ENCODE measurements around the gene LGR5. TPM values are rescaled to one million over a fixed set of nuclear protein-coding genes. Genes with fewer than 3 reads are reported as not detected.
A peak's percentile ranks its signal among the peaks of the same experiment; 100 is the strongest.

LGR5 gene
- total and polyA plus RNA-seq, 2 of the 8 experiments (the other 6 are each of a cell fraction or from before 2014, with no cell fraction given): 0.08 to 0.19 TPM

- TF ChIP-seq EGR1 (IDR thresholded peaks at IDR 0.05; ENCODE audit: borderline replicate concordance, low read depth, low read length) (no peak), SUZ12 (IDR thresholded peaks at IDR 0.05; ENCODE audit: low read length) (peak; percentile 89)
- TF ChIP-seq, protein P1, sequence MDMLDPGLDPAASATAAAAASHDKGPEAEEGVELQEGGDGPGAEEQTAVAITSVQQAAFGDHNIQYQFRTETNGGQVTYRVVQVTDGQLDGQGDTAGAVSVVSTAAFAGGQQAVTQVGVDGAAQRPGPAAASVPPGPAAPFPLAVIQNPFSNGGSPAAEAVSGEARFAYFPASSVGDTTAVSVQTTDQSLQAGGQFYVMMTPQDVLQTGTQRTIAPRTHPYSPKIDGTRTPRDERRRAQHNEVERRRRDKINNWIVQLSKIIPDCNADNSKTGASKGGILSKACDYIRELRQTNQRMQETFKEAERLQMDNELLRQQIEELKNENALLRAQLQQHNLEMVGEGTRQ (IDR thresholded peaks at IDR 0.05; ENCODE audit: low read length): no peak
These were observed at the start of gene LGR5 (continued) for GRCh38 chr12:71439613-71440344.
